Erythroblast (primary cell): ENCODE measurements around the gene IL1RAPL1.

Source experiments
- DNase-seq, 2 experiments: peaks; one replicate each; lab custom pipeline; 2025; lab: John Stamatoyannopoulos, UW
- GATA1 ChIP-seq: IDR thresholded peaks from 2 replicates; pipeline ENCODE4 v1.6.1; 2011; ENCODE audit warnings: low read depth, mild to moderate bottlenecking, control low read depth, low read length, moderate library complexity
- POLR2A ChIP-seq: IDR thresholded peaks from 2 replicates; pipeline ENCODE4 v1.6.1; 2011; ENCODE audit warnings: mild to moderate bottlenecking, low read length

IL1RAPL1 gene

GRCh38 chrX:29617276-29617675 is 1030.0 kb downstream of the IL1RAPL1 start:
- TF ChIP-seq GATA1, result no peak
- TF ChIP-seq POLR2A, result no peak
- DNase-seq, result no peak

DNA sequence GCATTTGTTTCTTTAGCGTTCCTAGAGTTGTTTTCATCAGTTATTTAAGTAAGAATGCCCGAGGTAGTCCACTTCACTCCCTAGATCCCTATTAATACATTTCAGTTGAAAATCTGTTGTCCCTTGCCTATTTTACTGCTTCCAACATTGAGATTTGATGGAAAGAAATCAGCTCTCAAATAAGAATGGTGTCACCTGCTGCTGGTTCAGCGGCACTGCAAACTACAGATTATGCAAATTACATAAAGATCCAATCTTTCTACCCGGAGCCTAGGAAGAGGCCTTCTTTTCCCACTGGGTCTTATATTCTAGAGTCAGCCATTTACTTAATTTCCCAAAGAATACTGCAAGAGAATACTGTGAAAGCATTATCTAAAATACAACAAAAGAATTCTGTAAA is 1030.5 kb downstream of the IL1RAPL1 start:
- no peak for DNase-seq
- TF ChIP-seq GATA1 (no peak), POLR2A (no peak)

DNA sequence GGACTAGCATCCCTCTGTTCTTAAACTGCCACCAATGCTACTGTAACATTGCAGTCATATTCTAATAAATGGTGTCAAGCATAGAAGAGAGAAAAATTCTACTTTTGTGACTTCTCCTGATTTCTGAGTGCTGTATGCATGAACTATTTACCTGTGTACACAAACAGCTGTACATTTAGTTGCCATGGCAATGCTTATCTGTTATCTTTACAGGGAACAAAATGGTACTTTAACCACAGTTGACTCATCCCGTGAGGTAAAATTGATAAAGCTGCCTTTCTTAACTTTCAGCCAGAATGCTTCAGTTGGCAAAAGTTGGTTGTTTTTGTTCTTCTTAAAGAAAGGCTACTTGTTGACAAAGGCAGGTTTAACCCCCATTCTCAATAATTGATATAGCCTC is 1040.6 kb downstream of the IL1RAPL1 start:
- TF ChIP-seq POLR2A (no peak), GATA1 (no peak)
- DNase-seq, result no peak

GRCh38 chrX:29634516-29634915 is 1047.3 kb downstream of the IL1RAPL1 start:
- DNase-seq, result no peak
- no peak for TF ChIP-seq GATA1
- TF ChIP-seq POLR2A, result no peak

- DNase-seq, result no peak
- TF ChIP-seq POLR2A (no peak), GATA1 (no peak)
Observed at GRCh38 chrX:29636331-29636730, 1049.1 kb downstream of the IL1RAPL1 start.

DNA sequence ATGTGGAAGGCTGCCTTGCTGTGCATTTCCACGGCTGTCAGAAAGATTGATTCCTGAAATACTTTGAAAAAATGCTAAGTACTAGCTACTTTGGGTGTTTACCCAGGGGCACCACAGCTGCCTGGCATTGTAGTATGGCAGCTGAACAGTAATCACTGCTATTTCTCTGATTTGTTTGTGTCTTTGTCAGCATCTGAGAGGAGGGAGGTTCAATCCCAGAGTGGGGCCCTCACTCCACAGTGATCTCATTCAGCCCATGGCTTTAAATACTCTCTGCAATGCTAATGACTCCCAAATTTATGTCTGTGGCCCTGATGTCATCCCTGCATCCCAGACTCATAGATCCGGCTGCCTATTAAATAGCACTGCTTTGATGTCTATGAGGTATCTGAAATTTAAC is 1052.9 kb downstream of the IL1RAPL1 start:
- TF ChIP-seq POLR2A (no peak), GATA1 (no peak)
- no peak for DNase-seq

DNA sequence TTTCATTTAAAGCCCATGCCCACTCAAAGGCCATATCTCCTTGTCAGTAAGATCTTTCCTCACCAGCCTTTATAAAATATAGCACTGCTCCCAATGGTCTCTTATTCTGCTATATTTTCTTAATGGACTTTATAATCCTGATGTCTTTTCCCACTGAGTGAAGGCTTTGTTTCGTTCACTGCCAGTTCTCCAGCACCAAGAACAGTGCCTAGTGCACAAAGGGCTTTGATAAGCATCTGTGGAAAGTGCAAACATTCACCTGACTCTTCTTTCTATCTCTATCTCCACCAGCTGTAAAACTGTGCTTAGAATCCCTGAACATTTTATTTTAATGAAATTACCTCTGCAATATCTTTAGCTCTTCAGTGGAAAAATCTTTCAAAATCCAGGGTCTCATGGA is 1054.2 kb downstream of the IL1RAPL1 start:
- no peak for DNase-seq
- no peak for TF ChIP-seq POLR2A

DNA sequence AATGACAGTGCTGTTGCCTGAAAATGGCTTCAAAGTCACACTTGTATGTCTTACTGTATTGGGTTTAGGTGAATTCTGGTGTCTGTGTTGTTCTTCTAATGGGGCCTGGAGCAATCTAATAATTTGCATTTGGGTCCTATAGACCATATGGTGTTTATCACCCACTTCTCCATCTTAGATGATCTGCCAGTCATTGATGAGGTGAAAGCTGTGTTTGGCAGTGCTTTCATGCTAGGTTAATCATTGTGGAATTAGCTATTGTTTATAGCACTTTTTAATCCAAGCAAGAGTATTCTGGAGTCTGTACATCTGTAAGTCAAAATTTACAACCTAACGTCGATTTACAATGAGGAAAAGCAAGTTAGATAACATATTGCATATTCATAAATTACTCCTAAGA is 1055.9 kb downstream of the IL1RAPL1 start:
- TF ChIP-seq GATA1, result no peak
- no peak for TF ChIP-seq POLR2A

DNA sequence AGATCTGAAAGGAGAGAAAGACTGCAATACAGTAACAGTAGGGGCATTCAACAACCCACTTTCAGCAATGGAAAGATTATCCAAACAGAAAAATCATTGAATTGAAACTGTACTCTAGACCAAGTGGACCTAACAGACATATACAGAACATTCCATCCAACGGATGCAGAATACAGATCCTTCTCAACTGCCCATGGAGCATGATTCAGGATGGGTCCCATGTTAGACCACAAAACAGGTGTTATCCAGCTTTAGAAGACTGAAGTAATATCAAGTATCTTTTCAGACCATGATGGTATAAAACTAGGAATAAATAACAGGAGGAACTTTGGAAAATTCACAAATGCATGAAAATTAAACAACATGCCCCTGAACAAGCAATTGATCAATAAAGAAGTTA is 1060.9 kb downstream of the IL1RAPL1 start:
- no peak for DNase-seq
- TF ChIP-seq GATA1 (no peak), POLR2A (no peak)

More for the DNA sequence above, 1055.9 kb downstream of the IL1RAPL1 start:
- no peak for DNase-seq

DNA sequence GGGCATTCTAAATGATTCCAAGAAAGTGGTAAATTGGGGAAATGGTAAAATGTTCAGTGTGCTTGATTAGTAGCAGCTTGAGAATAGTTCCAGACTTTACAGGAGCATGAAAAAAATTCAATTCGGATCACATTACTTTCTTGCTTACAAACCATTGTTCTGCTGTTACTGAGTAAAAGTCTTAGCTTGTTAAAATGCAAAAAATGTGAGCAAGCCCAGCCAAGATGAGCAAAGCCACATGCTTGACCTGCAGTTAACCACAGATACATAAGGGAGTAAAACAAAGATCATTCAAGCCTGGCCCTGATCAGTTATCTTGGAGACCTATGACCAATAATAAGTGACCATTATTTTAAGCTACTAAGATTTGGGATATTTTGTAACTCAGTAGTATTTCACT is 1065.2 kb downstream of the IL1RAPL1 start:
- no peak for DNase-seq
- TF ChIP-seq POLR2A (no peak), GATA1 (no peak)

GRCh38 chrX:29653721-29654120 is 1066.5 kb downstream of the IL1RAPL1 start:
- TF ChIP-seq GATA1, result no peak
- TF ChIP-seq POLR2A, result no peak
- DNase-seq, result no peak

DNA sequence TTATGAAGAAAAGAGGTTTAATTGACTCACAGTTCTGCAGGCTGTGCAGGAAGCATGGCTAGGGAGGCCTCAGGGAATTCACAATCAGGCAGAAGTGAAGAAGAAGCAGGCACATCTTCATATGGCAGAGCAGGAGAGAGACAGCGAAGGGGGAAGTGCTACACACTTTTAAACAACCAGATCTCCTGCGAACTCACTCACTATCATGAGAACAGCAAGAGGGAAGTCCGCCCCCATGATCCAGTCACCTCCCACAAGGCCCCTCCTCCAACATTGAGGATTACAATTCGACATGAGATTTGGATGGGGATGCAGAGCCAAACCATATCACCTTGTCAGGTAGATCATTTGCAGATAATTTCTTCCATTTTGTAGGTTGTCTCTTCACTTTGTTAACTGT is 1072.7 kb downstream of the IL1RAPL1 start:
- DNase-seq, result no peak
- no peak for TF ChIP-seq GATA1
- no peak for TF ChIP-seq POLR2A

DNA sequence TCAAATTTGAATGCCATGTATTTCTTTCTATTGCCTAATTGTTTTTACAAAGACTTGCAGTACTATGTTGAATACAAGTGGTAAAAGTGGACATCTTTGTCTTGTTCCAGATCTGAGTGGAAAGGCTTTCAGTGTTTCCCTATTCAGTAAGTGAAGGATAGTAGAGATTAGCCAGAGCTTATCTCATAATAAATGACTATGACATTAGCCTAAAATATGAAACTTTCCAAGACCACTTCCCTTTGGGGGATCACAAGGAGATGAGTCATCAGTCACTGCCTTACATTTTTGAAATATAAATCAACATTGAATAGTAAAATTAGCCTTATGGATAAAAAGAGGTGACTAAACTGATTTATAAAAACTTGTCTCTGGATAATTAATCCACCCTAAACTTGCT is 1074.0 kb downstream of the IL1RAPL1 start:
- no peak for DNase-seq
- no peak for TF ChIP-seq POLR2A
- no peak for TF ChIP-seq GATA1

GRCh38 chrX:29662101-29662500 is 1074.9 kb downstream of the IL1RAPL1 start:
- DNase-seq, result no peak
- TF ChIP-seq GATA1 (no peak), POLR2A (no peak)

GRCh38 chrX:29662759-29663503 is 1075.7 kb downstream of the IL1RAPL1 start:
- TF ChIP-seq POLR2A, result no peak
- TF ChIP-seq GATA1, result no peak
- DNase-seq, result no peak
